Measurements from ENCODE around the gene TMEM147.

Gene TMEM147

DNA sequence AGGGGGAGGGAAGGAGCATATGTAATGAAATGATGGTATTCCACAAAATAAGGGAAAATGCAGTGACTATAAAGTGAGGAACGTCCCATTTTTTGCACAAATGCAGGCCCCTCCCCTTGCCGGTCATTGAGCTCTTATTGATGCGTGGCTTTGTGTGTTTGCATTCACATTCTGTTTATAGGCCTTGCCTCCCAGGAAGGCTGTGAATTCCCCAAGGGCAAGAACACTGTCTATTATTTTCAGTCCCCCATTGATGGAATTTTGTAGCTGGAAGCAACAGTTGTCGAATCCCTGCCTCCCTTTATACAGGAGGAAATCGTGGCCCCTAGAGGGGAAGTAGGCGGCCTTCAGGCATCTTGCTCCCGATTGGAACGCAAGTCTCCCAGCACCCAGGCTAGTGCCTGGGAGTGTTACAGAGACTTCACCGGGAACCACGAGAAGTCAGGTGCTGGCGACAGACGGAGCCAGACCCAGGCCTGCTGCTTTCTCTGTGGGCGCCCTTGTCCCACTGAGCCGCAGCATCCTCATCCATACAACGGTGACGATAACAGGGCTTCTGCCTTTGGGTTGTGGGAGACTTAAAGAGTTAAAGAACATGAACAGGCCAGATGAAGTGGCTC, 24.2 kb upstream of the TMEM147 start:
- DNase-seq: no peak

GRCh38 chr19:35522745-35523327, 22.6 kb upstream of the TMEM147 start:
- DNase-seq: no peak

GRCh38 chr19:35524181-35524837, 21.1 kb upstream of the TMEM147 start:
- DNase-seq: no peak

GRCh38 chr19:35525873-35526272, 19.6 kb upstream of the TMEM147 start:
- no peak for DNase-seq

- DNase-seq: no peak
Observed at GRCh38 chr19:35528218-35529038, 17.0 kb upstream of the TMEM147 start, which contains the start of gene SBSN. SBSN (minus strand) TSS chr19:35528311; CDS start chr19:35528281, 30 bp downstream.

DNA sequence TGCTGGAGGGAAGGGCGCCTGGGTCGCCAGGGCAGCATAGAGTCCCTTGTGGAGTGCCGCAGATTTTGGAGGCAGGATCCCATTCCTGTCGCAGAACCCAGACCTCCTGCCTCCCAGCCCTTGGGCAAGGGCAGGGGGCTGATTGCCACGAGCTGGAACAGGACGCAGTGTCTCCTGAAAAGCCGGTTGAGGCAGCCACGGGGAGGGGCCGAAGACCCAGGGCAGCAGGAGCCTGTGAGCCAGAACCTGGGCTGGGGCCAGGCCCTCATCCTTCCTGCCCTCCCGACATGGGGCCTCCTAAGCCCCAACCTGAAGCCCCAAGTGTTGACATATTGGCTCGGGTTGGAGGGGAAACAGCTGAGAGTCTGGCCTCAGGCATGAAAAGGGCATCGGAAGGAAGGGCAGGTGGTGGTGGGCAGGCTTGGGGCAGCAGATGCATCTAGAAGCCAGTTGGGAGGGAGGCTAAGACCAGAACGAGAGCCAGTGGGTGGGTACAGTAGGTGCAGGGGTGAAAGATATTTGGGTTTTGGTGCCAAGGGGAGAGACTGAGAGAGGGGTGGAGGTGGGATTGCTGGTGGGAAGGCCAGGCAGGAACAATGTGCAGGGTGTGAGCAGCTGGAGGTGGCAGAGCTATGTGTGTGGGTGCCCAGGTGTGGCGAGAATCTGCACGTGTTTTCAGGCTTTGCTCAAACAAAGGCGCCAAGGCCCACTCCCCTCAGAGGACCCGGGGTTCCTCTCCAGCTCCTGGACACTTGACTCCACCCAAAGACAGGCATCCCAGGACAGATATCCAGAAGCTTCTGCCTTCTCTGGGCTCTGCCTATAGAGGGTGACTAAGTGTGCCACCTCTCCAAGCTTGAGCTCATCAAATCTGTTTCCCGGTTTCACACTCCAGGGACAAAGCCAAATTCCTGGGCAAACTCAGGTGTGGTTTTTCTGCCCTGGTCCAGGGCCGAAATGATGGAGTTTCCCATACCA, 15.9 kb upstream of the TMEM147 start:
- no peak for DNase-seq

GRCh38 chr19:35531291-35531690, 14.1 kb upstream of the TMEM147 start:
- DNase-seq: no peak

GRCh38 chr19:35533201-35533821, 12.1 kb upstream of the TMEM147 start, which contains the start of gene GAPDHS:
GAPDHS (plus strand) TSS chr19:35533456; CDS start chr19:35533528, 72 bp downstream.
- no peak for DNase-seq

DNA sequence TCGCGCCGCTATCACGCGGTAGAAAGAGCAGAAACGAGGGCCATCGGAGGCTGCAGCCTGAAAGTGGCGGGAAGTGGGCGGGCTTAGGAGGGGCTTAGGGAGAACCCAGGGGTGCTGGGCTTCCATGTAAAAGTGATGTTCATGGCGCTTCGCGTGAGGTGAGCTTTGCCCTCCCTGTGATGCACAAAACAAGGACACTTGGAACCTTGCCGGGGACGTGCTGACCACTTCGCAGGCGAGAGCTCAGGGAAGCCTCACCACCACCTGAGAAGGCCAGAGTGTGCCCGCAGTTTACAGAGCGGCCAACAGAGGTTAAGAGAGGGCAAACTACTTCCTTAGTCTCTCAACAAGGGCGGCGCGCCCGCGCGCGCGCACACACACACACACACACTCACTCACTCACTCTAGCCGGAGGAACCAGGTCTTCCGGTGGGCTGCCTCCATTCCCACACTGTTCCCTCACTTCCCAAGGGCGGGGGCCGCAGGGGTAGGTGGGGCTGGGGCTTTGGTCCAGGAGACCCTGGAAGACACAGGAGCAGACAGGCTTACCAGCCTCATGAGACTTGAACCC, 11.5 kb upstream of the TMEM147 start:
- peak; percentile 47 for DNase-seq

DNA sequence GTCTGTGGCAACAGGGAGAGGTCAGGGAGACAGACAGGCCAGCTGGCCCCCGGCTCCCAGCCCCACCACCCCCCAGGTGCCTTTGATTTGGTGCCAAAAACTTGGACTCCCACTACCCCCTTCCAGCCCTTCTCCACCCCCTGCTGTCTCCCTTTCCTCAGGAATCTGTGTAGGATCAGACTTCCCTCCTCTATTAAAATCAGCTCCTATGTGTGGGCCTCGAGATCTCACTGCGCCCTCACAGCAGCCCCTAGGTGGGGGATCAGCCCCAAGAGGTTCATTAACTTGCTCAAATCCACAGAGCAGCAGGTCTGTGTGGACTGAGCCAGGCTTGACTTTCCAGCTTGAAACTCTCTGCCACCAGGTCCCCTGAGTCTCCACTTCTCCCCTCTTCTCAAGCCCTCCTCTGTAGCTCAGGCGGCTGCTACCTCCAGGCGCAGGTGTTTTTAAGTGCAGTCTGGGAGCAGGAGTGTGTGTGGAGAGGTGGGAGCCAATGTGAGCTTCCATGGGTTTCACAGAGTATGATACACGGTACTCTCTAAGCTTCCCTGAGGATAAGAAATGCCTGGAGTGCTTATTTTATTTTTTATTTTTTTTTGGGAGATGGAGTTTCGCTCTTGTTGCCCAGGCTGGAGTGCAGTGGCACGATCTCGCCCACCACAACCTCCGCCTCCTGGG, 10.5 kb upstream of the TMEM147 start:
- DNase-seq: no peak

- no peak for DNase-seq
Observed at GRCh38 chr19:35539314-35539713, 6.1 kb upstream of the TMEM147 start.

GRCh38 chr19:35539850-35540249, 5.6 kb upstream of the TMEM147 start:
- DNase-seq: no peak

- no peak for DNase-seq
Observed at GRCh38 chr19:35540356-35540927, 5.0 kb upstream of the TMEM147 start.

DNA sequence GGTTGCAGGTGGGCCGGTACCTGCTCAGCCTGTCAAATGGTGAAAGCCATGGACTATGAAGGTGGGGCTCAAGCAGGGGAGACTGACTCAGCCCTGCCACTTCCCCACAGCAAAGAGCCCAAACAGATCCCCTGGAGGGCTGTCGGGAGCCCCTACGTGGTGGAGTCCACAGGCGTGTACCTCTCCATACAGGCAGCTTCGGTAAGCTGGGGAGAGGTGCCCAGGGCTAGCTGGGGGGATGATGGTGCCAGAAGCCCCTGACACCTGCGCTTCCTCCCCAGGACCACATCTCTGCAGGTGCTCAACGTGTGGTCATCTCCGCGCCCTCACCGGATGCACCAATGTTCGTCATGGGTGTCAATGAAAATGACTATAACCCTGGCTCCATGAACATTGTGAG, 3.2 kb upstream of the TMEM147 start:
- DNase-seq: no peak

DNA sequence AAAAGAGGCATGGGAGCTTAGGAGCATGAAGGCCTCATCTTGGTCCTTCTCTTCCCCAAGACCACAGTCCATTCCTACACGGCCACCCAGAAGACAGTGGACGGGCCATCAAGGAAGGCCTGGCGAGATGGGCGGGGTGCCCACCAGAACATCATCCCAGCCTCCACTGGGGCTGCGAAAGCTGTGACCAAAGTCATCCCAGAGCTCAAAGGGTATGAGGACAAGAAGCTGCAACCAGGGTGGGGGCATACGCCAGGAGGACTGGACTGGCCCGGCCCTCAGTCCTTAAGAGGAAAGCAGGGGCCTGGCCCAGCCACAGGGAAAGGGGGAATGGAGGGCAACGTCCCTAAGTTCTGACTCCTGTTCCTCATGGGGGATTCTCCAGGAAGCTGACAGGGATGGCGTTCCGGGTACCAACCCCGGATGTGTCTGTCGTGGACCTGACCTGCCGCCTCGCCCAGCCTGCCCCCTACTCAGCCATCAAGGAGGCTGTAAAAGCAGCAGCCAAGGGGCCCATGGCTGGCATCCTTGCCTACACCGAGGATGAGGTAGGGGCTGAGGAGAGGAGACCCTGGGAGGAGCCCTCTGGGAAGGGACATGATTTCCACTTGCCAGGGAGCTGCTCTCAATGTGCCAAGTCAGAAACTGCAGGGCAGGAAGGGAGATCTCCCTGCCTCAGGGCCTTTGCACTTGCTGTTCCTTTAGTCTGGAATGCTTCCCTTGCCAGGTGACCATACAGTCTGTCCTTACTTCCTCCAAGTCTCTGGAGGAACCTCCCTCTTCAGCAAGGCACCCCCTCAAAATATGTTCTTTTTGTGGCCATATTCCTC, 1.9 kb upstream of the TMEM147 start:
- DNase-seq: no peak

DNA sequence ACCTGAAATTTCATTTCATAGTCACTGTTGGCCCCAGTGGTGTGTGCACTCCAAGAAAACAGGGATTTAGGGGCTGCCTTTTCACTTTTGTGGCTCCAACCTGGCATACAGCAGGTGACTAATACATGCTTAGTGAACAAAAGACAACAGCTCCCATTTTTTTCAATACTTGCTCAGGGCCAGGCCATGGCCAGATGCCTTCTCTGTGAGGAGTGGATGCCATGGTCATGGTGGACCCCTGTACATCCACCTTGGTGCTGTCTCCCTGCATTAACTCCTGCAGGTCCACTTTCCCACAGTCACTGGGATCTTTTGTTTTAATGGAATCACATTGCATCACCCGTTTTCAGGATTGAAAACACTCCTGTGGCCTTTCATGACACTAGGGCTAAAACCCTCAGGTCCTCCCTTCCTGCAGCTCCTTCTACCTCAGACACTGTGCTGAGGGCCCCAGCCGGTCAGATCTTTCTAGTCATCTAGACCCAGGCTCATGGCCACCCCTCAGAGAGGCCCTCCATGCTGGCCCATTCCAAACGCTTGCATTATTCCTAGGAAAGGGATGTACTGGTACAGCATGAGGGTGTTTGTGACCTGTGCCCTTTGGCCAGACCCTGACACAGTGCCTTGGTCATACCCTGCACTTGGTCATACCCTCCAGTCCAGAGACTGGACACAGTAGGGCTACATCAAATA, 1.2 kb upstream of the TMEM147 start:
- no peak for DNase-seq

DNA sequence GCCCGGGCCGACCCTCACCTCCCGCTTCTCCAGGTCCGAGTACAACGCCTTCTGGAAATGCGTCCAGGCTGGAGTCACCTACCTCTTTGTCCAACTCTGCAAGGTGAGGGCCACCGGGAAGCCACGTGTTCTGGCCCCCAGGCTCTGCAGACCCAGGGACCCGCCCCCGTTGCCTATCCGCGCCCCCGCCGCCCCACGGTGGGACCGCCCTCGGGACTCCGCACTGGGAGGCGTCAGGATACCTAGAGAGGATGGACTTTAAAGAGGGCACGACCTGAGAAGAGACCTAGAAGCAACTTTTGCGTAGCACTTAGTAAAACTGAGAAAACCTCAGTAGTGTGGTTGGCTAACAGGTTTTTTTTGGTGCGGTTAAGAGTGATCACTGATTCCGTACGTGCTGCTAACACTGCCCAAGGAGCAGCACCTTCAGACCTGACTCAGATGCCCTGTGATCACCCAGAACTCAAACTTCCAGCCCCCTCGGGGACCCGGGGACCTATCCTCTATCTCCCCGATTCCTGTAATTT, 492 bp downstream of the TMEM147 start:
- peak; percentile 29 for DNase-seq

- DNase-seq: no peak
Observed at GRCh38 chr19:35546532-35546931, 1.1 kb downstream of the TMEM147 start.

Measured in CD4-positive, alpha-beta T cell treated with Interleukin-15 for 1 hour (primary cell).